Panc1 (cell line): ENCODE measurements around the gene ARHGAP45. TPM values are rescaled to one million over a fixed set of nuclear protein-coding genes. Genes with fewer than 3 reads are reported as not detected.
A peak's percentile ranks its signal among the peaks of the same experiment; 100 is the strongest.

Experiments
- ATAC-seq: fragments of 200-7000 bp; cut with Tn5 transposase; 2 replicates; pipeline ENCODE4 v1.9.1; 2020; ENCODE audit warnings: mild to moderate bottlenecking, moderate library complexity
- BruUV-seq: library from RNA; stranded (reverse); fragments of 400-500 nt; replicated peaks from 2 replicates; lab custom pipeline; 2021; lab: Mats Ljungman, UMichigan
- CTCF ChIA-PET: fragments of 300-600 bp; sonication (Branson Sonifier 250); formaldehyde crosslinking; loops from one replicate; lab custom pipeline; 2022; ENCODE audit warnings: antibody characterized with exemption; lab: Charles Lee
- POLR2A ChIA-PET: fragments of 300-600 bp; sonication (Branson Sonifier 250); formaldehyde crosslinking; loops from one replicate; lab custom pipeline; 2022; ENCODE audit warnings: antibody characterized with exemption; lab: Charles Lee
- DNase-seq: peaks from one replicate; pipeline ENCODE4 v3.0.0-alpha.2; 2010; ENCODE audit warnings: low read depth, low spot score
- H3K27ac ChIP-seq: 2 replicates; pipeline ENCODE4 v1.5.1; 2011; ENCODE audit warnings: mild to moderate bottlenecking, low read length, inconsistent platforms
- H3K27me3 ChIP-seq: fragments of 200-500 bp; sonication (Bioruptor generic); 2 replicates; pipeline ENCODE4 v1.6.0; 2014; ENCODE audit warnings: low read length, inconsistent platforms; ENCODE audit not compliant: control insufficient read depth, insufficient read depth
- H3K36me3 ChIP-seq: fragments of 200-500 bp; sonication (Bioruptor generic); 2 replicates; pipeline ENCODE4 v1.5.1; 2014; ENCODE audit warnings: inconsistent platforms, mild to moderate bottlenecking, low read length, moderate library complexity; ENCODE audit not compliant: control insufficient read depth, insufficient read depth
- H3K4me1 ChIP-seq: 2 replicates; pipeline ENCODE4 v1.5.1; 2011; ENCODE audit warnings: inconsistent platforms, mild to moderate bottlenecking, low read length, moderate library complexity; ENCODE audit not compliant: control insufficient read depth, insufficient read depth
- H3K4me3 ChIP-seq, 2 experiments: 2 replicates each; pipeline ENCODE4 v1.5.1; 2011 to 2012; ENCODE audit warnings: low read depth in 2 of 2, low read length in 2 of 2, mild to moderate bottlenecking in 2 of 2, inconsistent platforms in 1 of 2, moderate library complexity in 1 of 2
- H3K9me3 ChIP-seq: fragments of 200-500 bp; sonication (Bioruptor generic); 2 replicates; pipeline ENCODE4 v1.5.1; 2014; ENCODE audit warnings: low read depth, mild to moderate bottlenecking, inconsistent platforms, low read length, moderate library complexity; ENCODE audit not compliant: control insufficient read depth, insufficient read depth
- CTCF ChIP-seq: fragments of 450-650 bp; IDR thresholded peaks from 2 replicates; pipeline ENCODE4 v1.5.1; 2017; ENCODE audit warnings: mild to moderate bottlenecking
- POLR2AphosphoS5 ChIP-seq: IDR thresholded peaks from 2 replicates; pipeline ENCODE4 v1.6.1; 2012; ENCODE audit warnings: mild to moderate bottlenecking, low read depth, low read length, moderate library complexity
- REST ChIP-seq, 2 experiments: IDR thresholded peaks; 2 replicates each; pipeline ENCODE4 v1.6.1; 2011 to 2012; ENCODE audit warnings: low read depth in 2 of 2, control low read depth in 1 of 2, low read length in 1 of 2, mild to moderate bottlenecking in 1 of 2, moderate library complexity in 1 of 2; ENCODE audit not compliant: insufficient read depth in 1 of 2
- SIN3A ChIP-seq: IDR thresholded peaks from 2 replicates; pipeline ENCODE4 v1.6.1; 2012; ENCODE audit warnings: low read depth, mild to moderate bottlenecking, low read length, moderate library complexity, borderline replicate concordance; ENCODE audit not compliant: insufficient read depth
- TCF7L2 ChIP-seq: IDR thresholded peaks from 2 replicates; pipeline ENCODE4 v1.6.1; 2011; ENCODE audit warnings: mild to moderate bottlenecking, low read depth, low read length, inconsistent platforms
- in situ Hi-C: cut with HindIII; loops from 2 replicates; pipeline ENCODE4 v1.10.0; 2016; ENCODE audit warnings: low sequenced_read_pairs, low pct_unique_long_range_greater_than_20kb
- intact Hi-C: fragments of 100-400 bp; cut with micrococcal nuclease; formaldehyde crosslinking; loops from one replicate; pipeline ENCODE4 v1.10.0; 2022; ENCODE audit not compliant: unreplicated experiment
- total RNA-seq: library from RNA; stranded (reverse); gene quantifications from one replicate; pipeline ENCODE4 v1.2.1, GENCODE V29; 2021; ENCODE audit not compliant: unreplicated experiment

The ARHGAP45 gene
- total RNA-seq, 1 experiment from 2014 or later: 27.8 TPM

DNA sequence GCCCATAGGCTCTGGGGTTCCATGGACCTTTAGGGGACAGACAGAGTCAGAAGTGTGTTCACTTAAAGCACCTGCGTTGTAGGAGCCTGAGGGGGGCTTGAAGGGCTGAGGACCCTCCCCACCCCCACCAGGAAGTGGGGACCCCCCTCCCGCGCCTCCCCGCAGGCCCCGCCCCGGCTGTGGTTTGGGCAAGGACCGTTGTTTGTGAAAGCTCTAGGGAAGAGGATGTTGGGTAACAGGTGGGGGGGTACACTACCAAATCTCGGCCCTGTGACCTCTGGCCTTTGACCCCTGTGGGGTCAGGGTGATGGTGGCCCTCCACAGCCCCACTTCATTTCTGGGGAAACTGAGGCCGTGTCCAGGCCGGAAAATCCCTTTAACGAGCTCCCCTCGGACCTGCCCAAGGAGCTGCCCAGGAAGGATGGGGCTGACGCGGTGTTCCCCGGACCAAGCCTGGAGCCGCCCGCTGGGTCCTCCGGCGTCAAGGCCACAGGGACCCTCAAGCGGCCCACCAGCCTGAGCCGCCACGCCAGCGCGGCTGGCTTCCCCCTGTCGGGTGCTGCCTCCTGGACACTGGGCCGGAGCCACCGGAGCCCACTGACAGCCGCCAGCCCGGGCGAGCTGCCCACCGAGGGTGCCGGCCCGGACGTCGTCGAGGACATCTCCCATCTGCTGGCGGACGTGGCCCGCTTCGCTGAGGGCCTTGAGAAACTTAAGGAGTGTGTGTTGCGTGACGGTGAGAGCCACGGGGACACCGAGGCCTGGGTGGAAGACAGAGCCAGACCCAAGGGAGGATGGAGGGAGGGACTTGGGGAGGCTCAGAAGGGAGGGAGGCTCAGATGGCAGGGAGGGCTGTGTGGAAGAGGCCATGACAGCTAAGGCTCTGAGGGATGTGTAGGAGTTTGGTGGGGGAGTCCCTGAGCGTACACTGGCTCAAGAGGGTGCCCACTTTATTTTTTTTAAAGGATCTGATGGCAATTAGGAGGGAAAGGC is 1.3 kb downstream of the ARHGAP45 start:
- ChIA-PET CTCF (no interaction called here), POLR2A (interaction anchor here (0.6 to 0.7 kb wide), 2 partner anchors 53 to 77 kb away, joined by 3 to 6 read pairs; no protein-coding TSS in a partner anchor)
- H3K9me3 ChIP-seq: no peaks in the 10 kb centered on the region
- DNase-seq (no peak), ATAC-seq (no peak)
- BruUV-seq: no TSS peak
- no peaks in the 10 kb centered on the region; the same call in 1 of the 2 replicates for H3K36me3 ChIP-seq
- H3K4me3 ChIP-seq: peak overlapping the region; percentile 45 to 59
- H3K27me3 ChIP-seq: no peaks in the 10 kb centered on the region
- in situ Hi-C loops (no loop called here), intact Hi-C loops (no loop called here)
- TF ChIP-seq POLR2AphosphoS5 (no peak), SIN3A (no peak), REST (IDR thresholded peaks at IDR 0.05; ENCODE audit: insufficient read depth in 1 of 2, low read depth in 2 of 2, low read length in 1 of 2) (no peak), CTCF (no peak), TCF7L2 (no peak)
- peaks cover 17% of the 10 kb centered on the region for H3K4me1 ChIP-seq
- no peak overlapping the region; the same call in 1 of the 2 replicates for H3K27ac ChIP-seq

- H3K9me3 ChIP-seq: no peaks in the 10 kb centered on the region
- DNase-seq: no peak
- in situ Hi-C loops (no loop called here), intact Hi-C loops (no loop called here)
- ChIA-PET POLR2A (no interaction called here), CTCF (no interaction called here)
- H3K27ac ChIP-seq: no peak overlapping the region
- no peak for ATAC-seq
- BruUV-seq: no TSS peak
- TF ChIP-seq CTCF (no peak), POLR2AphosphoS5 (no peak), SIN3A (no peak), TCF7L2 (no peak), REST (IDR thresholded peaks at IDR 0.05; ENCODE audit: insufficient read depth in 1 of 2, low read depth in 2 of 2, low read length in 1 of 2) (no peak)
- peaks cover 19% of the 10 kb centered on the region for H3K4me1 ChIP-seq
- H3K36me3 ChIP-seq: no peaks in the 10 kb centered on the region; the same call in 1 of the 2 replicates
- no peaks in the 10 kb centered on the region for H3K27me3 ChIP-seq
- H3K4me3 ChIP-seq: no peak overlapping the region
Observed at GRCh38 chr19:1069009-1069779, 2.2 kb downstream of the ARHGAP45 start.
